B cell (primary cell): Measurements from ENCODE around the gene PPP1R12B. TPM values are rescaled to one million over a fixed set of nuclear protein-coding genes. Genes with fewer than 3 reads are reported as not detected.

Experiments used
- ATAC-seq: fragments of 200-7000 bp; cut with Tn5 transposase; one replicate; pipeline ENCODE4 v1.10.0; 2021; ENCODE audit warnings: low read depth, mild to moderate bottlenecking, moderate number of reproducible peaks, moderate library complexity
- CTCF ChIA-PET: fragments of 350-600 bp; sonication (Branson Sonifier 250); formaldehyde crosslinking; loops from one replicate; lab custom pipeline; 2021; ENCODE audit warnings: antibody characterized with exemption, inconsistent platforms; lab: Charles Lee
- POLR2A ChIA-PET: fragments of 350-600 bp; sonication (Branson Sonifier 250); formaldehyde crosslinking; loops from one replicate; lab custom pipeline; 2021; ENCODE audit warnings: antibody characterized with exemption; lab: Charles Lee
- DNase-seq: peaks from one replicate; pipeline ENCODE4 v3.0.0; 2013
- H2AFZ ChIP-seq: 2 replicates; pipeline ENCODE4 v1.6.1; 2012; ENCODE audit warnings: mild to moderate bottlenecking, low read depth, low read length; ENCODE audit not compliant: insufficient read depth, poor library complexity, severe bottlenecking
- H3K27ac ChIP-seq, 2 donors: 1 replicate in 1 of 2; 2 replicates in 1 of 2; pipeline ENCODE4 v1.5.1; 2012 to 2013; ENCODE audit warnings: low read length in 2 of 2, mild to moderate bottlenecking in 2 of 2, moderate library complexity in 1 of 2
- H3K27me3 ChIP-seq, 4 experiments: fragments of 200-600 bp in 1 of 4; sonication (generic) in 1 of 4; replicated peaks in 1 of 4; 1 replicate in 2 of 4; 2 replicates in 2 of 4; pipeline versions ENCODE4 v1.6.1 to v1.7.0; 2013 to 2016; ENCODE audit warnings: low read length in 3 of 4, mild to moderate bottlenecking in 2 of 4, mixed read lengths in 1 of 4, moderate library complexity in 1 of 4; ENCODE audit not compliant: insufficient read depth in 4 of 4, control insufficient read depth in 3 of 4; ENCODE audit errors: control extremely low read depth in 1 of 4
- H3K36me3 ChIP-seq, 2 experiments: replicated peaks in 1 of 2; 1 replicate in 1 of 2; 2 replicates in 1 of 2; pipeline versions ENCODE4 v1.6.1 to v1.7.1; 2013; ENCODE audit warnings: low read length in 1 of 2; ENCODE audit not compliant: insufficient read depth in 2 of 2, control insufficient read depth in 1 of 2; ENCODE audit errors: control extremely low read depth in 1 of 2, extremely low read depth in 1 of 2
- H3K4me1 ChIP-seq, 2 donors: fragments of 200-600 bp in 1 of 2; sonication (generic) in 1 of 2; 1 replicate in 1 of 2; 2 replicates in 1 of 2; pipeline versions ENCODE4 v1.5.1 to v1.6.1; 2013 to 2017; ENCODE audit warnings: low read length in 2 of 2; ENCODE audit not compliant: control insufficient read depth in 2 of 2, insufficient read depth in 2 of 2
- H3K4me2 ChIP-seq: replicated peaks from 2 replicates; pipeline ENCODE3; 2012; ENCODE audit warnings: mild to moderate bottlenecking, low read depth, low read length; ENCODE audit not compliant: poor library complexity, severe bottlenecking
- H3K4me3 ChIP-seq, 5 experiments: fragments of 200-600 bp in 1 of 5; sonication (generic) in 1 of 5; 1 replicate in 3 of 5; 2 replicates in 2 of 5; pipeline versions ENCODE4 v1.5.1 to v1.7.0; 2011 to 2016; ENCODE audit warnings: low read length in 4 of 5, mild to moderate bottlenecking in 4 of 5, low read depth in 2 of 5, control low read depth in 1 of 5, moderate library complexity in 1 of 5; ENCODE audit not compliant: insufficient read depth in 1 of 5; ENCODE audit errors: control extremely low read depth in 1 of 5, extremely low read depth in 1 of 5
- H3K79me2 ChIP-seq: fragments of 200-600 bp; sonication (generic); one replicate; pipeline ENCODE4 v1.6.0; 2016; ENCODE audit warnings: low read length; ENCODE audit not compliant: control insufficient read depth, insufficient read depth
- H3K9ac ChIP-seq: fragments of 200-600 bp; sonication (generic); 2 replicates; pipeline ENCODE4 v1.6.1; 2017; ENCODE audit warnings: mild to moderate bottlenecking, low read length, moderate library complexity
- H3K9me3 ChIP-seq, 3 donors: one replicate each; pipeline versions ENCODE4 v1.6.1 to v1.7.1; 2013; ENCODE audit warnings: low read length in 2 of 3; ENCODE audit not compliant: control insufficient read depth in 2 of 3, insufficient read depth in 1 of 3; ENCODE audit errors: control extremely low read depth in 1 of 3
- H4K20me1 ChIP-seq: 2 replicates; pipeline ENCODE4 v1.6.0; 2012; ENCODE audit warnings: mild to moderate bottlenecking, low read length; ENCODE audit not compliant: insufficient read depth, control insufficient read depth, poor library complexity, severe bottlenecking
- H3K27ac Mint-ChIP-seq: one replicate; pipeline ENCODE4 v1.8.0; 2021; ENCODE audit warnings: mixed read lengths
- H3K27me3 Mint-ChIP-seq: one replicate; pipeline ENCODE4 v1.8.0; 2021; ENCODE audit warnings: mixed read lengths
- H3K4me1 Mint-ChIP-seq: one replicate; pipeline ENCODE4 v1.8.0; 2021; ENCODE audit warnings: mixed read lengths
- H3K4me3 Mint-ChIP-seq: one replicate; pipeline ENCODE4 v1.8.0; 2021; ENCODE audit warnings: mixed read lengths
- H3K9me3 Mint-ChIP-seq: one replicate; pipeline ENCODE4 v1.8.0; 2022; ENCODE audit warnings: mixed read lengths; ENCODE audit not compliant: insufficient read depth
- EZH2 ChIP-seq: IDR thresholded peaks from 2 replicates; pipeline ENCODE4 v1.6.1; 2012; ENCODE audit warnings: borderline replicate concordance, low read depth, mild to moderate bottlenecking, moderate library complexity, low read length; ENCODE audit not compliant: insufficient read depth, poor library complexity, severe bottlenecking
- WGBS: methylation state at CpG from one replicate; pipeline ENCODE4 v1.1.5; 2013; ENCODE audit warnings: missing lambda C conversion rate; ENCODE audit not compliant: insufficient coverage; 5-methylcytosine and 5-hydroxymethylcytosine counted together
- intact Hi-C: fragments of 100-400 bp; cut with micrococcal nuclease; formaldehyde crosslinking; loops from one replicate; pipeline ENCODE4 v1.10.0; 2022
- polyA plus RNA-seq: library from polyadenylated mRNA; depleted of rRNA; stranded (reverse); fragments of >200 nt; gene quantifications from 2 replicates; pipeline ENCODE4 v1.2.3, GENCODE V29; 2012
- total RNA-seq, 2 donors: library from RNA; stranded (reverse); fragments of 120-200 nt in 1 of 2; gene quantifications; 1 replicate in 1 of 2; 2 replicates in 1 of 2; pipeline versions ENCODE4 v1.2.3 to v1.2.4, GENCODE V29; 2013 to 2022
- TF ChIP-seq, protein P1 (sequence below): fragments of 200-600 bp; IDR thresholded peaks from one replicate; pipeline ENCODE4 v1.8.0; 2022; ENCODE audit warnings: antibody characterized with exemption, mild to moderate bottlenecking

The PPP1R12B gene
- total and polyA plus RNA-seq, 2 donors (not counting 1 experiment from before 2014, with no cell fraction given), result 7.1 to 49.6 TPM

DNA sequence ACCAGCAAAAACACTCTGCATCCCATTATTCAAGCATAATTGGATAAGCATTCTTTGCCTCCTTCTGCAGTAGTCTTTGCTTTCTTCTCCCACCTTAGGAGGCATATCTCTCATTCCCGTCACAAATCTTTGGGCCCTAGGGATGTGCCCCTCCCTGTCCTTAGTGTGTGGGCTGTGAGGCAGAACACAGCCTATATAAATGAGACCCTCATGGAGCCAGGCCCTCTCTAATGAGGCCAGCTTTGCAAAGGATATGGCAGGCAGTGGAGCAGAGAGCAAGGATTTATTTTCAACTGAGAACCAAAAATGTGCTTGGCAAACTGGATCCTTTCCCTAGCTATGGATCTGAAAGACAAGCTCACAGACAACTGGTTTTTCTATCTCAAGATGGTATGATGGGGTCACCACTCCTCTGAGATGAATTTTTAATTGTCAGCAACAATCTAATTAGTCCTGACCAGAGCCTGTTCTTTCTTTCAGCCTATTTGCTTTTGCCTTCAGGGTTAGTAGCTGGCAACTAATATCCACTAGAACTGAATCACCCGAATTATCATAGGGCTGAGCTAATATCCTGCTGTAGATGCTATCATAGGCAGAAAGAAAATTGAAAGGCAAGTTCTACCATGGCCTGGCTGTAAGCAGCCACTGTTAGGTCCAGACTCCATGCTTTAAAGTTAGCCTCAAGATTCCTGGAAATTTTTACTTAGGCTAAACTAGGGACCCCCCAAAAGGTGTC is 227.6 kb downstream of the PPP1R12B start:
- TF ChIP-seq, protein P1, sequence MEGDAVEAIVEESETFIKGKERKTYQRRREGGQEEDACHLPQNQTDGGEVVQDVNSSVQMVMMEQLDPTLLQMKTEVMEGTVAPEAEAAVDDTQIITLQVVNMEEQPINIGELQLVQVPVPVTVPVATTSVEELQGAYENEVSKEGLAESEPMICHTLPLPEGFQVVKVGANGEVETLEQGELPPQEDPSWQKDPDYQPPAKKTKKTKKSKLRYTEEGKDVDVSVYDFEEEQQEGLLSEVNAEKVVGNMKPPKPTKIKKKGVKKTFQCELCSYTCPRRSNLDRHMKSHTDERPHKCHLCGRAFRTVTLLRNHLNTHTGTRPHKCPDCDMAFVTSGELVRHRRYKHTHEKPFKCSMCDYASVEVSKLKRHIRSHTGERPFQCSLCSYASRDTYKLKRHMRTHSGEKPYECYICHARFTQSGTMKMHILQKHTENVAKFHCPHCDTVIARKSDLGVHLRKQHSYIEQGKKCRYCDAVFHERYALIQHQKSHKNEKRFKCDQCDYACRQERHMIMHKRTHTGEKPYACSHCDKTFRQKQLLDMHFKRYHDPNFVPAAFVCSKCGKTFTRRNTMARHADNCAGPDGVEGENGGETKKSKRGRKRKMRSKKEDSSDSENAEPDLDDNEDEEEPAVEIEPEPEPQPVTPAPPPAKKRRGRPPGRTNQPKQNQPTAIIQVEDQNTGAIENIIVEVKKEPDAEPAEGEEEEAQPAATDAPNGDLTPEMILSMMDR, result no peak
- no peak for TF ChIP-seq EZH2
- no peaks in the 10 kb centered on the region for H3K79me2 ChIP-seq
- H3K4me1 ChIP-seq, result no peaks in the 10 kb centered on the region
- H3K36me3 ChIP-seq, result peaks cover 4 to 9% of the 10 kb centered on the region in 2 experiments
- H3K9ac ChIP-seq, result no peak overlapping the region
- H3K9me3 ChIP-seq, result no peaks in the 10 kb centered on the region
- no peak for DNase-seq
- no peak overlapping the region for H3K4me2 ChIP-seq
- no peak overlapping the region for H3K27ac ChIP-seq
- no peak for ATAC-seq
- whole genome bisulfite sequencing, result no CpG with 5 or more reads among the region's 2 CpGs
- H3K4me3 ChIP-seq, result no peak overlapping the region
- ChIA-PET POLR2A (no interaction called here), CTCF (interaction anchor here (0.9 to 3.3 kb wide), 4 partner anchors 24 to 111 kb away, joined by 3 to 20 read pairs (median 3); no protein-coding TSS in a partner anchor)
- no peaks in the 10 kb centered on the region for H3K4me1 Mint-ChIP-seq
- H2AFZ ChIP-seq, result no peak overlapping the region
- H3K27me3 Mint-ChIP-seq, result no peaks in the 10 kb centered on the region
- H3K9me3 Mint-ChIP-seq, result no peaks in the 10 kb centered on the region
- no peaks in the 10 kb centered on the region for H3K27me3 ChIP-seq
- no peaks in the 10 kb centered on the region for H4K20me1 ChIP-seq
- no peak overlapping the region for H3K27ac Mint-ChIP-seq
- intact Hi-C loops, result no loop called here
- H3K4me3 Mint-ChIP-seq, result no peak overlapping the region

DNA sequence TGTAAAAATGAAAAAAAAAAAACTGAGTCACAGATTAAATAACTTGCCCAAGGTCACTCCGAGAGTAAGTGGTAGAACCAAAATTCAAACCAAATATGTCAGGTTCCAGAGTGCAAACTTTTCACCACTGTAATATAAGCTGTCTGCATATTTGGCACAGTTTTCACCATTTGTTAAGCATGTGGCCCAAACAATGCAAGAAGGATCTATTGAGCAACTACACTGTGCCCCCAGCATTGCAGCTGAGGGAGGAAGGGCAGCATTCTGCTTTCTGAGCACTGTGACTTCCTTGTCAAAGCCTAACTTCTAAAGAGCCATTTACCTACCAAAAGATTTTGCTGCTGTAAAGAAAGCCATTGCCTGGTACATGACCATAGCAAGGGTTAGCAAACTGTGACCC is 228.3 kb downstream of the PPP1R12B start:
- H3K27me3 ChIP-seq, result no peaks in the 10 kb centered on the region
- H3K36me3 ChIP-seq, result peaks cover 4 to 12% of the 10 kb centered on the region in 2 experiments
- no peaks in the 10 kb centered on the region for H3K9me3 ChIP-seq
- ATAC-seq, result no peak
- CTCF ChIA-PET, result interaction anchor here (0.9 to 1.2 kb wide), 2 partner anchors 30 to 39 kb away, joined by 3 read pairs; no protein-coding TSS in a partner anchor
- no peaks in the 10 kb centered on the region for H3K4me1 ChIP-seq
- no peaks in the 10 kb centered on the region for H3K79me2 ChIP-seq
- H3K27me3 Mint-ChIP-seq, result no peaks in the 10 kb centered on the region
- POLR2A ChIA-PET, result no interaction called here
- H3K9ac ChIP-seq, result no peak overlapping the region
- H3K4me2 ChIP-seq, result no peak overlapping the region
- no peaks in the 10 kb centered on the region for H3K4me1 Mint-ChIP-seq
- DNase-seq, result no peak
- TF ChIP-seq EZH2, result no peak
- TF ChIP-seq, protein P1, result no peak
- H3K4me3 Mint-ChIP-seq, result no peak overlapping the region
- WGBS, result 80% methylated on average over 1 of the region's 1 CpG
- H3K9me3 Mint-ChIP-seq, result no peaks in the 10 kb centered on the region
- no peak overlapping the region for H3K4me3 ChIP-seq
- no peaks in the 10 kb centered on the region for H4K20me1 ChIP-seq
- H3K27ac Mint-ChIP-seq, result no peak overlapping the region
- intact Hi-C loops, result no loop called here
- no peak overlapping the region for H2AFZ ChIP-seq
- no peak overlapping the region for H3K27ac ChIP-seq
